NCI-H187 treated with DMSO at 0.1 percent for 48 hours (cell line): Measurements from ENCODE around the gene MYO9A.

Experiments
- DNase-seq: peaks from one replicate; lab custom pipeline; 2025; lab: John Stamatoyannopoulos, UW

Gene MYO9A

DNA sequence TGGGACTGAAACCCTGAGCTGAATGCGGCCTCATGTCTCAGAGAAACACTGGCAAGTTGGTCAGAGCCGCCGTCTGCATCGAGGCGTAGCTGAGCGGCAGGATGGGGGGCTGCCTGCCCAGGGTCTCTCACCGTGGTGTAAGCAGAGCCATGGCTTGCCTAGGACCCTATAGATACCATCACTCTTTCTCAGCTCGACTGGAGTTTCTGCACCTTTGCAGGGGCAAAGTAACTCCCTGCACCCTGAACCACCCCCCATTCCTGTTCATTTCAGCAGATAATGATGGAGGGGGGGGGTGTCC lies 336.0 kb downstream of the MYO9A start:
- no peak for DNase-seq

DNA sequence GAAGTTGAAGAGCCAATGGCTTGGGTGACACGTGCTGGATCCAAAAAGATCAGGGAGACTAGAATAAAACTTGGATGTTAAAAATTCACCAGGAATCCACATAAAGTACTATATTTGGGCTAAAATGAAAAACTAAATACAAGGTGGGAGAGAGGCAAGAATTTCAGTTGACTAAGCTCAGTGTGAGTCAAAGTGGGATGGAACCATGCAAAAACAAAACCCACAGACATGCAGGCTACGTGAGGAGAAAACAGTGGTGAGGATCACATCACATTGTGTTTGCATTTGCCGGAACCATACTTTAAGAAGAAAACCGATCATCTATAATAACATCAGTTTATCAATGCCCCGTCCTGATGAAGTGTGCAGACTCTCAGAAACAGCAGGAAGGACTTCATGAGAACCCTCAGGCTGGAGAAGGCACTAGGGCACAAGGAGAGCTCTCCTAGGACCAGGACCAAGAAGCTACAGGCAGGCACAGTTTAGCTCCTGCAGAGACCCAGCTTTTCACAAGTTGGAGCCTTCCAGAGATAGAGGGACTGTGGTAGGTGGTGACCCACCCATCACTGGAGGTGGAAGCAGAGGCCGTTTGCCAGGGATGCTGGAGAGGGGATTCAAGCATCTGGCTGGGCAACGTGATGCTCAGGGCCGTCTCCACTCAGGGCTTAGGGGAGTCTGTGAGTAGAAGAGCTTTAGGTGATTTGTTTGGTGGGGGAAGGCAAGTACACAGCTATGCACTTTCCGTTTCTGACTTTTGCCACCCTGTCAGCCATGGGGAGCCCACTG lies 336.6 kb downstream of the MYO9A start:
- no peak for DNase-seq

DNA sequence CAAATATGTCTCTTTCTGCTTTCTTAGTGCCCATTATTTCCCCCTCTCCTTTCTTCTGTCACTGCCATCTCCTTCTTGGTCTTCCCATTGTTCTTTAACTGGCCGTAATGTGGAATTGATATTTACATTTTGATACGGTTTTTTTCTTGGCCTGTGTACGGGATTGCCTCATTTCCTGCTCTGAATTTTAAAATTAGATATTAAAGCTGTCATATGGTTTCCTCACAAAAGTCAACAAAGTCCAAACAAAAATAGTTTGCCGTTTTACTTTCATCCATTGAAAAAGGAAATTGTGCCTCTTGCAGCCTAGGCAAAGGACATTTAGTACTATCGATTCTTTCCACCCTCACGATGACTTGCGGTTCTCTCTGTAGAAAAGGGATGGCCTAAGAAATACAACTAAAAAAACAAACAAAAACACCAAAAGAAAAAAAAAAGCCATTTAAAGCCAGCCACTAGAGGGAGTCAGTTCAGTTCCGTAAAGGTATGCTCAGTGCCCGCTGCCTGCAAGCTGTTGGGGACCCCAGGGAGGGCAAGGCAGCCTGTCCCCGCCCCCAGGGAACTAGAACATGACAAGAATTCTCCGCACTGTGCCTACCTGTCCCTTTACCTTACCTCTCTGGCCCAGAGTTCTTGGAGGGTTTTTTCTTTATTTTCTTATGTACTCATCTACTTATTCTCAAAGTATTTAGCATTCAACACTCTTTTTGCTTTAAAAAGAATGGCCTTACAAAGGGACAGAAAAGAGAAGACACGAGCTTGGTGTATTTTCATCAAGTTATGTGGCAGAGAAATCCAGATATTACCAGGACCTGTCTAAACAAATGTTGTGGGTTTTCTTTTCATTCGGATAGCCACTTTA lies 337.6 kb downstream of the MYO9A start:
- no peak for DNase-seq

DNA sequence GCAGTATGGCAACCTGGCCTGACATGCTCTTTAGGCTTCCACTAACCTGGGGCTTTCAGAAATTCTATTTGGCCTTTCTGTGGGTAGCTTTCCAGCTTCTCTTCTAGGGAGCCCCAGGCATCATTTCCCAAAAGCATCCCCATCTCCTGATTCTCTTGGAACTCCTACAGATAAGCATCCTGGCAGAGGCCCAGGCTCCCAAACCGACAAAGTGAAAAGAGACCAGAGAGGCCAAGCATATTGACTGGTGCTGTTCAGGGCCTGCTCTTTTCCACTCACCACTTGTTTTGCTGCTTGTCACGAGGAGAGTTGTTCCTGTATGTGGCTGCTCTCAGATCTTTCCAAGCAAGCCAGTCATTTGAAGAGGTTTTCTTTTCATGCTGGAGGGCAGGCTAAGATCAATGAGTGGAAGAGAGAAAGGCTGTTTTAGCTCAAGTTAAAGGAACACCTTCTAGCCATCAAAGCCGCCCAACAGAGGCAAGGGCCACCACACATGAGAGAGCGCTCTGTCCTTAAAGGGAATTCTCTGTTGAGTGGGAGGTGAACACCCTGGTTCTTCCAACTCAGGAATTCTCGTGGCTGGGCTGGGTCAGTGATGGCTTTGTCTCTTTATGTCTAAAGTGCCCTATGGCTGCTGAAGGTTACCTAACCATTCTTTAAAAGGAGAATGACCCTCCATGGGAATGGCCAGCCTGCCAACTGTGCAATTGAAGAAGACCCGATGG lies 338.7 kb downstream of the MYO9A start:
- no peak for DNase-seq

DNA sequence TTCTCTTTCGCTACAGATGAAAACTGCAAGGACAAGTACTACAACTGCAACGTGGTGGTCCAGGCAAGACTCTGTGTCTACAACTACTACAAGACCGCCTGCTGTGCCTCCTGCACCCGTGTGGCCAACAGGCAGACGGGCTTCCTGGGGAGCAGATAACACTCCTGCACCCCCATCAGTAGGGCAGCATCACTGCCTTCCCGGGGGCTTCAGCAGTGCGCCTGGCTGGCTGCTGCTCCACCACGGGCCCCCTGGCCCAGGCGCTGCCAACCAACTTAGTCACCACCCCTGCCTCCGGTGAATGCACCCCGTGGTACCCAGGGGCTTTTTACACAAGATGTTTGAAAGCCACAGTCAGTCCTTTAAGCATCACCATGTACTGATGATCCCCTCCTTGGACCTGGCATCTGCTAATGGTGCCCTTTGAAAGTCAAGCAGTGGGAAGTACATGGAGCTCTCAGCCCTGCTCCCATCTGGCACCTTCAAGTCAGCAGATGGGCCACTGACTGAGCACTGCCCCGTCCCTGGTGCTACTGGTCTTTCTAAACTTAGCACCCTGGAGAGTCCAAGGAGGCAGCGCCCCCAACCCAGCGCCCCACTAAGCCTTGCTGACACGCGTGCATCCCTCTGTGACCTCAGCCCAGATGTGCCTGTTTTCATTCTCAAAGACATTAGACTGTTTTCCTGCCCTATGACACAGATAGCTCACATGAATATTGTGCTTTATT lies 340.6 kb downstream of the MYO9A start:
- no peak for DNase-seq

DNA sequence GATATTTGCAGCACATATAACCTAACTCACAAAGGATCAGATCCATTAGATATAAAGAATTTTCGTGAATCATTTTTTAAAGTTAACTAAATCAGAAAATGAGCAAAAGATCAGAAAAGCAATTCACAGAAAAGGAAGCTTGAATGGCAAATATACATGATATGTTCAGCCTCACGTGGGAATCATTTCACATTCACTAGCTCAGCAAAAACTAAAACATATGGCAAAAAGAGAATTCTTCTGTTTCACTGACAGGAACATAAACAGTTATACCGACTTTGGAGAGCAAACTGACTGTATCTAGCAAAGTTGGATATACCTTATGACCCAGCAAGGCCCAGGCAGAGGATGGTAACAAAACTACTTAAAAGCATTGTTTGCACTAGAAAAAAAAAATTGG lies 341.6 kb downstream of the MYO9A start:
- no peak for DNase-seq

DNA sequence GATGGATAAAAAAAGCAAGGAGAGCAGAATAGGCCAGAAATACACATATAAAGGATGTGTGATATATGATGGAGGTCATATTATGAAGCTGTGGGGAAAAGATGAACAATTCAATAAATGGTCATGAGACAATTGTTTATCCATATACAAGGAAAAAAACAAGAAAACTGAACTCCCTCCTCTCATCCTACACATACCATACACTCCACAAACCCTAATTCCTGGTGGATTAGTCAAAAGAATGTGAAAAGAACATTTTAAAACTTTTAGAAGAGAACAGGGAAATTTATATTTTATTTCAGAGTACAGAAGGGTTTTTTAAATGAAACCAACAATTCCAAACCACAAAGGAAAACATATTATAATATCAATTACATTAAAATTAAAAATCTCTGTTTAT lies 342.1 kb downstream of the MYO9A start:
- no peak for DNase-seq

DNA sequence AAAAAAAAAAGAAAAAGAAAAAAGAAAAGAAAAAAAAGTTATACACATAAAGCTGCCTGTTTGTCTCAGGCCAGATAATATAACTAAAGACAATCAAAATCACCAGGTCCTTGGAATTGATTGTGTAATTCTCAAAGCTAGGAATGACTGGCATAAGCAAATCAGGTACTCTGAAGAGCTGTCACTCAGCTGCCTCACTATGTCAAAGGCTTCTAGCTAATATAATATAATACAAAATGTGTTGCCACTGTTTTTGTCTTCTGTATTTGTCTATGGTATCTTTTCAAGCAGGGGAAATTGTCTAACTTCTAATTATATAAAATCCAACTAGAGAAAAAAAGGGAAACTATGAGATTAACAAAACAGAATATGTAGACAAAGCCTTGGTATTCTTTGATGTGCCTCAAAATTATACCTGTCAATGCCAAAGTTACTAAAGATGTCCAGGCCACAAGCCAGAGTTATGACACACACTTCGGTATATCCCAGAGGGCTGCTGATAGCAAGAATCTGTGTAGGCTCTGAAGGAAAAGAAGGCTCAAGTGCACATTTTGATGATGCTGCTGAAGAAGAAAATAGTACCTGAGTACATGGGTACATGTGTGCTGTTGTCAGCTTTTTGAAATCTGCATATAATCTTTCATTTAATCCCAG lies 344.6 kb downstream of the MYO9A start:
- DNase-seq = no peak
